H9 (cell line): ENCODE measurements around the gene ZMYND8. TPM values are rescaled to one million over a fixed set of nuclear protein-coding genes. Genes with fewer than 3 reads are reported as not detected.

Source experiments
- DNase-seq: peaks from one replicate; pipeline ENCODE4 v3.0.0-alpha.2; 2017
- H2AFZ ChIP-seq: one replicate; pipeline ENCODE4 v1.6.1; 2013; ENCODE audit warnings: mild to moderate bottlenecking, low read length, control low read depth, moderate library complexity
- H2AK5ac ChIP-seq: 2 replicates; pipeline ENCODE4 v1.6.1; 2013; ENCODE audit warnings: low read length, control low read depth, mixed read lengths; ENCODE audit not compliant: insufficient read length
- H2BK120ac ChIP-seq: one replicate; pipeline ENCODE4 v1.6.1; 2013; ENCODE audit warnings: low read depth, mild to moderate bottlenecking, low read length, control low read depth, inconsistent platforms; ENCODE audit not compliant: poor library complexity, severe bottlenecking
- H2BK12ac ChIP-seq: 2 replicates; pipeline ENCODE4 v1.6.1; 2013; ENCODE audit warnings: low read length, control low read depth, mixed read lengths, low read depth; ENCODE audit not compliant: insufficient read length
- H2BK15ac ChIP-seq: 2 replicates; pipeline ENCODE4 v1.6.1; 2013; ENCODE audit warnings: low read depth, low read length, control low read depth
- H2BK20ac ChIP-seq: one replicate; pipeline ENCODE4 v1.6.1; 2013; ENCODE audit warnings: low read depth, mild to moderate bottlenecking, low read length, control low read depth, inconsistent platforms; ENCODE audit not compliant: poor library complexity, severe bottlenecking
- H2BK5ac ChIP-seq: 2 replicates; pipeline ENCODE4 v1.6.1; 2013; ENCODE audit warnings: low read length, control low read depth, mixed read lengths; ENCODE audit not compliant: insufficient read length
- H3K14ac ChIP-seq: 2 replicates; pipeline ENCODE4 v1.6.1; 2013; ENCODE audit warnings: low read length, control low read depth; ENCODE audit not compliant: insufficient read depth
- H3K18ac ChIP-seq: 2 replicates; pipeline ENCODE4 v1.6.1; 2013; ENCODE audit warnings: low read depth, mild to moderate bottlenecking, mixed read lengths, low read length, control low read depth; ENCODE audit not compliant: insufficient read length
- H3K23ac ChIP-seq: 2 replicates; pipeline ENCODE4 v1.6.1; 2013; ENCODE audit warnings: low read length, control low read depth, mixed read lengths, low read depth; ENCODE audit not compliant: insufficient read length
- H3K23me2 ChIP-seq: 2 replicates; pipeline ENCODE4 v1.6.1; 2013; ENCODE audit warnings: low read depth, mild to moderate bottlenecking, mixed read lengths, low read length, control low read depth; ENCODE audit not compliant: insufficient read length, poor library complexity, severe bottlenecking
- H3K27ac ChIP-seq: 2 replicates; pipeline ENCODE4 v1.5.1; 2013; ENCODE audit warnings: low read length, control low read depth, mixed read lengths, low read depth; ENCODE audit not compliant: insufficient read length
- H3K27me3 ChIP-seq: 2 replicates; pipeline ENCODE4 v1.6.1; 2013; ENCODE audit warnings: low read length, control low read depth, inconsistent platforms; ENCODE audit not compliant: insufficient read depth
- H3K4ac ChIP-seq: 2 replicates; pipeline ENCODE4 v1.6.1; 2013; ENCODE audit warnings: low read depth, mild to moderate bottlenecking, control low read depth, inconsistent platforms, low read length, moderate library complexity
- H3K4me1 ChIP-seq: 2 replicates; pipeline ENCODE4 v1.6.1; 2013; ENCODE audit warnings: low read length, control low read depth, inconsistent platforms; ENCODE audit not compliant: insufficient read depth
- H3K4me2 ChIP-seq: 2 replicates; pipeline ENCODE4 v1.6.1; 2013; ENCODE audit warnings: low read length, control low read depth, mixed read lengths; ENCODE audit not compliant: insufficient read length, insufficient read depth
- H3K56ac ChIP-seq: 2 replicates; pipeline ENCODE4 v1.6.1; 2013; ENCODE audit warnings: low read depth, mild to moderate bottlenecking, mixed read lengths, low read length, control low read depth; ENCODE audit not compliant: insufficient read length
- H3K79me1 ChIP-seq: 2 replicates; pipeline ENCODE4 v1.6.1; 2013; ENCODE audit warnings: low read depth, mild to moderate bottlenecking, moderate library complexity, low read length, control low read depth, inconsistent platforms; ENCODE audit not compliant: insufficient read depth, poor library complexity, severe bottlenecking
- H3K79me2 ChIP-seq: 2 replicates; pipeline ENCODE4 v1.6.1; 2013; ENCODE audit warnings: low read length, control low read depth, inconsistent platforms; ENCODE audit not compliant: insufficient read depth
- H3K9ac ChIP-seq: 2 replicates; pipeline ENCODE4 v1.6.1; 2013; ENCODE audit warnings: low read length, control low read depth, mixed read lengths; ENCODE audit not compliant: insufficient read length; ENCODE audit errors: extremely low read depth
- H3K9me3 ChIP-seq: one replicate; pipeline ENCODE4 v1.6.1; 2013; ENCODE audit warnings: low read depth, low read length, inconsistent platforms; ENCODE audit not compliant: control insufficient read depth
- H3T11ph ChIP-seq: one replicate; pipeline ENCODE4 v1.6.1; 2013; ENCODE audit warnings: mild to moderate bottlenecking, low read length, control low read depth, inconsistent platforms
- H4K20me1 ChIP-seq: one replicate; pipeline ENCODE4 v1.6.1; 2013; ENCODE audit not compliant: control insufficient read depth, insufficient read length, insufficient read depth
- H4K5ac ChIP-seq: 2 replicates; pipeline ENCODE4 v1.6.1; 2013; ENCODE audit warnings: low read depth, mild to moderate bottlenecking, mixed read lengths, low read length, control low read depth; ENCODE audit not compliant: insufficient read length
- H4K8ac ChIP-seq: replicated peaks from 2 replicates; pipeline ENCODE4 v1.6.1; 2013; ENCODE audit warnings: low read length, control low read depth, mixed read lengths, low read depth; ENCODE audit not compliant: insufficient read length
- H4K91ac ChIP-seq: 2 replicates; pipeline ENCODE4 v1.6.1; 2013; ENCODE audit warnings: low read depth, mild to moderate bottlenecking, moderate library complexity, mixed read lengths, low read length, control low read depth; ENCODE audit not compliant: insufficient read length
- H3K27ac Mint-ChIP-seq, 3 experiments: 2 replicates in 2 of 3; 3 replicates in 1 of 3; pipeline ENCODE4 v1.8.0; 2020 to 2021; ENCODE audit warnings: mixed read lengths in 3 of 3, mild to moderate bottlenecking in 1 of 3, moderate library complexity in 1 of 3
- H3K27me3 Mint-ChIP-seq: 2 replicates; pipeline ENCODE4 v1.8.0; 2021; ENCODE audit warnings: low read depth, mild to moderate bottlenecking, moderate library complexity, mixed read lengths
- H3K36me3 Mint-ChIP-seq, 3 experiments: 2 replicates in 2 of 3; 3 replicates in 1 of 3; pipeline ENCODE4 v1.8.0; 2020 to 2021; ENCODE audit warnings: low read depth in 3 of 3, mixed read lengths in 3 of 3; ENCODE audit not compliant: insufficient read depth in 1 of 3
- H3K4me1 Mint-ChIP-seq, 2 experiments: 2 replicates each; pipeline ENCODE4 v1.8.0; 2020; ENCODE audit warnings: mixed read lengths in 2 of 2
- H3K4me3 Mint-ChIP-seq, 2 experiments: 2 replicates in 1 of 2; 3 replicates in 1 of 2; pipeline ENCODE4 v1.8.0; 2020 to 2021; ENCODE audit warnings: mild to moderate bottlenecking in 2 of 2, mixed read lengths in 2 of 2, moderate library complexity in 1 of 2
- H3K9me3 Mint-ChIP-seq, 2 experiments: 2 replicates in 1 of 2; 3 replicates in 1 of 2; pipeline ENCODE4 v1.8.0; 2020; ENCODE audit warnings: mild to moderate bottlenecking in 2 of 2, mixed read lengths in 2 of 2, moderate library complexity in 1 of 2
- CTCF ChIP-seq: fragments of 200-600 bp; sonication (generic); conservative IDR thresholded peaks from 3 replicates; pipeline ENCODE4 v1.8.0; 2021; ENCODE audit warnings: antibody characterized with exemption, mild to moderate bottlenecking
- WGBS: extraction: QIAGEN DNeasy Blood & Tissue Kit; methylation state at CpG from one replicate; pipeline ENCODE4 v1.1.7; 2013; ENCODE audit warnings: missing lambda C conversion rate, low lambda C conversion rate, mixed read lengths; ENCODE audit not compliant: insufficient read length; ENCODE audit errors: extremely low coverage; 5-methylcytosine and 5-hydroxymethylcytosine counted together
- total RNA-seq: library from RNA; stranded (reverse); gene quantifications from 2 replicates; pipeline ENCODE4 v1.2.1, GENCODE V29; 2021

The ZMYND8 gene
- total RNA-seq, 1 experiment from 2014 or later: 158 TPM

DNA sequence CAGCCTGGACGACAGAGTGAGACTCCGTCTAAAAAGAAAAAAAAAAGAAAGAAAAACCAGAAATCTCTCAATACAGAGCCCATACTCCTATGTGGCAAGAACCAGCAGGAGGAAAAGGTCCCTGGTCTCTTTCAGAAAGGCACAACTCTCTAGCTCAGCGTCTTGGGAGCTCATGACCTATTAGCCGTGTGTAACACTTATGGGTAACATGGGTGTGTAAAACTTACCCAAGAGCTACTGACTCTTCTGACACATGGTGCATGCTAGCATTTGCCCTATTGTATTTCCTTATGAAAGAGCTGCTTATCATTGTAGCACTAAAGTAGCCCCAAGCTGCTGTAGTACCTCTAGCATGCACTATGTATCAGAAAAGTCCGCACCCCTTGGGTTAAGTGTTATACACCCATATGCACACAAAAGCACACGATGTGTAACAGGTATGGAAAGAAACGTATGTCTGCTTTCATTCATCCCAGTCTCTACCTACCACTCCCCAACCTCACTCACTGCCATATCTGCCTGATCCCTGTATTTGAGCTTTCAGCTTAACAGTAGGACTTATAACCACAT lies 85.4 kb downstream of the ZMYND8 start:
- peaks cover 20 to 42% of the 10 kb centered on the region in 2 experiments for H3K4me1 Mint-ChIP-seq
- no peak for DNase-seq
- Histone ChIP-seq H2BK120ac (no peak overlapping the region), H3K9me3 (no peaks in the 10 kb centered on the region), H3K4me1 (no peaks in the 10 kb centered on the region), H3K9ac (no peak overlapping the region), H4K91ac (no peak overlapping the region), H3K23me2 (no peaks in the 10 kb centered on the region), H4K5ac (no peak overlapping the region), H2BK15ac (no peak overlapping the region), H3K27me3 (no peaks in the 10 kb centered on the region), H2AFZ (no peak overlapping the region), H3K4ac (no peak overlapping the region), H2BK5ac (no peak overlapping the region), H3K14ac (no peak overlapping the region), H4K8ac (no peak overlapping the region), H3T11ph (no peak overlapping the region), H4K20me1 (peaks cover 2% of the 10 kb centered on the region), H2AK5ac (no peak overlapping the region), H3K79me2 (peaks cover 17% of the 10 kb centered on the region; the same call in 1 of the 2 replicates), H3K79me1 (peaks cover 12% of the 10 kb centered on the region), H3K18ac (no peak overlapping the region), H2BK20ac (no peak overlapping the region), H2BK12ac (no peak overlapping the region), H3K27ac (no peak overlapping the region), H3K56ac (no peak overlapping the region), H3K23ac (no peak overlapping the region), H3K4me2 (no peak overlapping the region)
- H3K4me3 Mint-ChIP-seq: no peak overlapping the region
- H3K27me3 Mint-ChIP-seq: no peaks in the 10 kb centered on the region
- H3K9me3 Mint-ChIP-seq: no peaks in the 10 kb centered on the region
- no CpG with 5 or more reads among the region's 7 CpGs for WGBS
- TF ChIP-seq CTCF: no peak
- peaks cover 51 to 89% (median 78%) of the 10 kb centered on the region in 3 experiments; a peak in 6 of 7 replicates for H3K36me3 Mint-ChIP-seq
- H3K27ac Mint-ChIP-seq: peak overlapping the region in 2 of 3 experiments; percentile 9 to 62; a peak in 1 of 7 replicates
